Esophagus squamous epithelium (tissue), 5 donors: ENCODE results near the gene AOC2. TPM values are rescaled to one million over a fixed set of nuclear protein-coding genes. Genes with fewer than 3 reads are reported as not detected.
"Not testable (repeated sequence)": the region's sequence is repeated elsewhere in the genome, so short reads cannot be mapped to it uniquely, and the experiment has no call there.

Source experiments
- DNase-seq: peaks from one replicate; lab custom pipeline; 2025; lab: John Stamatoyannopoulos, UW
- H3K27ac ChIP-seq, 4 donors: fragments of 200-600 bp; sonication (generic); one replicate each; pipeline ENCODE4 v1.5.1; 2016 to 2019; ENCODE audit warnings: mild to moderate bottlenecking in 1 of 4
- H3K27me3 ChIP-seq, 4 donors: fragments of 200-600 bp; sonication (generic); 1 replicate in 3 of 4; 2 replicates in 1 of 4; pipeline versions ENCODE4 v1.5.1 to v1.6.0; 2017 to 2021; ENCODE audit warnings: antibody characterized with exemption in 1 of 4
- H3K36me3 ChIP-seq, 3 donors: fragments of 200-600 bp; sonication (generic); one replicate each; pipeline ENCODE4 v1.5.1; 2016 to 2019
- H3K4me1 ChIP-seq, 3 donors: fragments of 200-600 bp; sonication (generic); one replicate each; pipeline ENCODE4 v1.5.1; 2017 to 2019
- H3K4me3 ChIP-seq, 4 donors: fragments of 200-600 bp; sonication (generic); 1 replicate in 3 of 4; 2 replicates in 1 of 4; pipeline ENCODE4 v1.5.1; 2016 to 2019; ENCODE audit warnings: mild to moderate bottlenecking in 2 of 4, moderate library complexity in 1 of 4
- H3K9me3 ChIP-seq, 3 donors: fragments of 200-600 bp; sonication (generic); one replicate each; pipeline ENCODE4 v1.5.1; 2016 to 2019
- CTCF ChIP-seq, 6 experiments: fragments of 450-650 bp in 4 of 6; fragments of 200-600 bp in 2 of 6; sonication (generic) in 2 of 6; IDR thresholded peaks; one replicate each; pipeline ENCODE4 v1.5.1; 2016 to 2019; ENCODE audit warnings: antibody characterized with exemption in 6 of 6, mild to moderate bottlenecking in 4 of 6, moderate library complexity in 4 of 6
- POLR2A ChIP-seq, 4 donors: fragments of 450-650 bp; IDR thresholded peaks; one replicate each; pipeline ENCODE4 v1.6.1; 2017; ENCODE audit warnings: antibody characterized with exemption in 4 of 4, mild to moderate bottlenecking in 4 of 4, moderate library complexity in 3 of 4
- WGBS, 2 donors: methylation state at CpG; one replicate each; pipeline ENCODE4 v1.1.5; 2018; 5-methylcytosine and 5-hydroxymethylcytosine counted together
- intact Hi-C: fragments of 100-400 bp; cut with DNase I; formaldehyde crosslinking; loops from one replicate; pipeline ENCODE4 v1.15.0; 2022
- total RNA-seq, 4 donors: library from RNA; depleted of rRNA; stranded (reverse); fragments of >200 nt; gene quantifications; one replicate each; pipeline ENCODE4 v1.1.0, GENCODE V29; 2016
- donor health status: DM: yes; HTN: yes; CAD: no.

AOC2 gene
- total RNA-seq, 4 donors from 2014 or later: 0.61 to 2.1 (median 1.2) TPM

- Histone ChIP-seq H3K27ac (no peak overlapping the region), H3K36me3 (no peaks in the 10 kb centered on the region), H3K4me3 (no peak overlapping the region), H3K27me3 (peaks cover 0 to 21% (median 0%) of the 10 kb centered on the region in 4 donors), H3K4me1 (no peaks in the 10 kb centered on the region), H3K9me3 (no peaks in the 10 kb centered on the region)
- DNase-seq: no peak
- intact Hi-C loops: no loop called here
- TF ChIP-seq POLR2A (IDR thresholded peaks at IDR 0.05) (no peak), CTCF (IDR thresholded peaks at IDR 0.05) (no peak)
- WGBS, 2 donors: 26 to 42% methylated on average over 8 to 11 of the region's 13 CpGs
Measured at GRCh38 chr17:42878123-42878880, 33.9 kb downstream of the AOC2 start.

- no peak overlapping the region for H3K27ac ChIP-seq
- WGBS, 2 donors: 76 to 86% methylated on average over 5 to 6 of the region's 8 CpGs
Measured at GRCh38 chr17:42878924-42879595, 34.7 kb downstream of the AOC2 start.

GRCh38 chr17:42879596-42879985, 35.2 kb downstream of the AOC2 start:
- no peak for DNase-seq
- Histone ChIP-seq H3K4me1 (no peaks in the 10 kb centered on the region), H3K4me3 (no peak overlapping the region), H3K27ac (no peak overlapping the region), H3K27me3 (peaks cover 0 to 21% (median 0%) of the 10 kb centered on the region in 4 donors), H3K36me3 (no peaks in the 10 kb centered on the region), H3K9me3 (no peaks in the 10 kb centered on the region)
- WGBS, 2 donors: 44 to 80% methylated on average over 1 to 4 of the region's 6 CpGs
- intact Hi-C loops: no loop called here
- TF ChIP-seq CTCF (IDR thresholded peaks at IDR 0.05) (no peak), POLR2A (IDR thresholded peaks at IDR 0.05) (no peak)

More at GRCh38 chr17:42878924-42879595, 34.7 kb downstream of the AOC2 start:
- H3K4me3 ChIP-seq: no peak overlapping the region
- H3K36me3 ChIP-seq: no peaks in the 10 kb centered on the region
- H3K9me3 ChIP-seq: no peaks in the 10 kb centered on the region
- peaks cover 0 to 21% (median 0%) of the 10 kb centered on the region in 4 donors for H3K27me3 ChIP-seq
- TF ChIP-seq POLR2A (IDR thresholded peaks at IDR 0.05) (no peak), CTCF (IDR thresholded peaks at IDR 0.05) (no peak)
- no peak for DNase-seq
- H3K4me1 ChIP-seq: no peaks in the 10 kb centered on the region
- intact Hi-C loops: no loop called here

GRCh38 chr17:42880776-42881310, 36.5 kb downstream of the AOC2 start:
- intact Hi-C loops: no loop called here
- no peak overlapping the region for H3K4me3 ChIP-seq
- H3K27me3 ChIP-seq: peaks cover 0 to 21% (median 0%) of the 10 kb centered on the region in 4 donors
- no peaks in the 10 kb centered on the region for H3K36me3 ChIP-seq
- no peaks in the 10 kb centered on the region for H3K4me1 ChIP-seq
- H3K9me3 ChIP-seq: no peaks in the 10 kb centered on the region
- TF ChIP-seq POLR2A (IDR thresholded peaks at IDR 0.05): no peak
- no peak for TF ChIP-seq CTCF (IDR thresholded peaks at IDR 0.05)
- 57 to 60% methylated on average over 5 of the region's 5 CpGs for WGBS, 2 donors
- DNase-seq: no peak
- H3K27ac ChIP-seq: no peak overlapping the region

- H3K27me3 ChIP-seq: peaks cover 0 to 21% (median 0%) of the 10 kb centered on the region in 4 donors
- H3K36me3 ChIP-seq, H3K4me3 ChIP-seq, H3K4me1 ChIP-seq, DNase-seq, intact Hi-C loops, H3K9me3 ChIP-seq, H3K27ac ChIP-seq: not testable (repeated sequence)
- WGBS, 2 donors: 86 to 95% methylated on average over 5 to 6 of the region's 6 CpGs
Measured at GRCh38 chr17:42881706-42882105, 37.3 kb downstream of the AOC2 start.
